ENCODE results near the gene MALSU1.
"Not testable (repeated sequence)": the region's sequence is repeated elsewhere in the genome, so short reads cannot be mapped to it uniquely, and the experiment has no call there.

The MALSU1 gene

DNA sequence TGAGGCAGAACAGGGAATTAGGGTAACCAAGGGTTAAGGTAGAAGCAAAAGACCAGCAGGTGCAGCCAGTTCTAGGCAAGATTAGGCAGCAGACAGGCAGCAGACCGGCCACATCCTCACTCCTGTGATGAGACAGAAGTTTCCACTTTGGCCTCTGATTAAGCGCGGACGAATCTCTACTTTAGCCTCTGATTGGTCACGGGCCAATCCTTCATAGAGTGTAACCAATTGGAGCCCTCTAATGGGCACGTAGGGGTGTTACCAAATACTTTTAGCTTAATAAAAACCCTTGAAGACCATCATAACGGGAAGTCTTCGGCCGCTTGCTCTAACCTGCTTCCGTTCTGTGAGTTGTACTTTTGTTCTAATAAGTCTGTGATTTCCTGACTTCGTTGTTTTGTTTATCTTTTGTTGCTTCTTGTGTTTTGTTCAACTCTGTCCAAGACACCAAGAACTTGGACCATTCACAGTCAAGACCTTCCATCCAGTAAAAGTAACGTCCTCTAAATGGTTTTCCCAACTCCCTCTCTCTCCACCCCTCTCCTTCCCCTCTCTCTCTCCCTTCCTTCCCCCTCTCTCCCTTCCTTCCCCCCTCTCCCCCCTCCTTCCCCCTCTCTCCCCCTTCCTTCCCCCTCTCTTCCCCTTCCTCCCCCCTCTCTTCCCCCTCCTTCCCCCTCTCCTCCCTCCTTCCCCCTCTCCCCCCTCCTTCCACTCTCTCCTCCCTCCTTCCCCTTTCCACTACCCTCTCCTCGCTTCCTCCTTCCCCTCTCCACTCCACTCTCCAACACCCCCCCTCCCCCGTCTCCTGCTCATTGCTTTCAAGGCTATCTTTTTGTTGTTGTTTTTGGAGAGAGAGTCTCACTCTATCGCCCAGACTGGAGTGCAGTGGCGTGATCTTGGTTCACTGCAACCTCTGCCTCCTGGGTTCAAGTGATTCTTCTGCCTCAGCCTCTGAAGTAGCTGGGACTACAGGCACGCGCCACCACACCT is 13.2 kb upstream of the MALSU1 start:
- no peak for DNase-seq (ENCODE audit: low read depth)

DNA sequence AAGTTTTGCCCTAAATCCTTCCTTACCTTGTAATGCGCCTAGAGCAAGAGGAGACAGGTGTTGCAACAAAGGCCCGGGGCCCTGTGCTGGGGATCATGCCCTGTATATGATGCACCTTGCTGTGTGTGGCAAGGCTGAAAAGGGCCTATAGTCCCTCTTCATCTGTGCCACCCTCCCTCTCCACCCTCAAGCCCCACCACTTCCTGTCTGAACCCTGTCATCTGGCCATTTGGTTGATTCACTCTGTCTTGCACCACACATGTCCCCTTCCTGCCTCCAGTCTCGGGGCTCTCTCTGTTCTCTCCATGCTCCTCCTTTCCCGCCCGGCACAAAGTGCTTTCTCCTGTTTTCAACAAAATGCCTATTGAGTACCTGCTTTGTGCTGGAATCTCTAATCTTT is 11.5 kb upstream of the MALSU1 start:
- no peak for DNase-seq (ENCODE audit: low read depth)

DNA sequence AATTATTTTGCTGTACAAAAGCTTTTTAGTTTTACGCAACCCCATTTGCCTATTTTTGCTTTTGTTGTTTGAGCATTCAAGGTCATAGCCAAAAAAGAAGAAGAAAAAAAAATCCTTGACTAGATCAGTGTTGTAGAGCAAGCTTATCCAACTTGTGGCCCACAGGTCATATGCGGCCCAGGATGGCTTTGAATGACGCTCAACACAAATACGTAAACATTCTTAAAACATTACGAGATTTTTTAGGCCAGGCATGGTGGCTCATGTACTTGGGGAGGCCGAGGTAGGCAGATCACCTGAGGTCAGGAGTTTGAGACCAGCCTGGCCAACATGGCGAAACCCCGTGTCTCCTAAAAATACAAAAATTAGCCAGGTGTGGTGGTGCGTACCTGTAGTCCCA is 8.1 kb upstream of the MALSU1 start:
- DNase-seq (ENCODE audit: low read depth): no peak

DNA sequence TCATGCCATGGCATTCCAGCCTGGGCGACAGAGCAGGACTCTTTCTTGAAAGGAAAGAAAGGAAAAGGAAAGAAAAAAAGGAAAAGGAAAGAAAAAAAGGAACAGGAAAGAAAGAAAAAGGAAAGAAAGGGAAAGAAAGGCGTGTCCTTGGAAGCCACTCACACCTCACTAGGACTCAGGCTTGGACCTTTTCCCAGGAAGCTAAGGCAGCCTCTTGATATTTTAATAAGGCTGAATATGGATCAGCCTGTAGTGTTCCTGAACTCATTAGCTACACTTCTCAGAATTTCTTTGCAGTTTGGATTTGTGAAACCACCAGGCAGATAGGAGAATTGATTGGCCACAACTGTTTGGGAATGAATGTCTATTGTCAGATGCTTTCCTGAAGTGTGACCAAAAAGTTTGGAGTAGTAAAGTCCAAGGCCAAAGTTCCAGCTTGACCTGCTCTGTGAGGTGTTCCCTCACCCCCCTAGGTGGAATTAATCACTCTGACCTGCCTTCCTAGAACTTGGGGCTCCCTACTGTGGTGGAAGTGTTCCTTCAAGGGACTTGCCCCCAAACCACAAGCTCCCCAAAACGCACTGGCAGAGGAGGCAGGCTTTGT is 7.1 kb upstream of the MALSU1 start:
- DNase-seq (ENCODE audit: low read depth): no peak

DNA sequence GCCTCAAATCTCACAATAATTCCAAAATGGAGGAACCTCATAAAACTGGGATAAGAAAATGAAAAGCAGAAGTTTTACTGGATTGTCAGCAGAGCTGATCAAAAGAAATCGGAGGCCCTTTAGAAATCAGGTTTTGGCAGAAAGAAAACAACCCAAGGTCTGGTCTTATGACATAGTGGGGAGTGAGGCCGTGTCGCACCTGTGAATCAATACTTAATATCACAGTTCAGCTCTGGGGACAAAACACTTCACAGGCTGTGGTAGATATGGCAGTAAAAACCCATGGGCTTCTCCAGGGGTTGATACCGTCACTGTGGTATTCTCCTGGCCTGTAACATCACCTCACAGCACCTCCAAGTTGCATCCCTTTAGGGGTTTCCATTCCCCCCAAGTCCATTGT is 6.5 kb upstream of the MALSU1 start:
- DNase-seq (ENCODE audit: low read depth): no peak

DNA sequence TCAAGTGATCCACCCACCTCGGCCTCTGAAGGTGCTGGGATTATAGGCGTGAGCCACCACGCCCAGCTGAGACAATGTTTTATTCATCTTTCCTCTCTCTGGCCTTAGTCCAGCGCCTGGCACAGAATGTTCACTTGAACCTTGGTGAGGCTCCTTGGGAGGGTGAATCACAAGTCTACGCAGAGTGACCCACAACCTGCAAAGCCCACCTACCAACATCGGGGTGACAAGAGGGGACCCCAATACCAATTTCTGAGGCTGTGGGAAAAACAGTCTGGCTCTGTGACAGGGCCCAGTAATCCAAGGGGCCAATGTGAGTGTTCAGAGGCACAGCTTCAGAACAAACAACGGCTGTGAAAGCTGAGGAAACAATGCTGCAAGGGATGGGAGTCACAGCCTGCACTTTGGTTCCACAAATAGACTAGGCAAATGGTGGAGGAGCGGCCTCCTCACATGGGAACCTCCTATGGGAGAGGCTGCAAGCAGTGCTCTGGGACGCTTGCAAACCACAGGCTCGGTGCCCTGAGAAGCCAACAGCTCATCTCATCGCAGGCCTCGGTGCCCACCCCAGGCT is 5.6 kb upstream of the MALSU1 start:
- DNase-seq (ENCODE audit: low read depth): no peak

DNA sequence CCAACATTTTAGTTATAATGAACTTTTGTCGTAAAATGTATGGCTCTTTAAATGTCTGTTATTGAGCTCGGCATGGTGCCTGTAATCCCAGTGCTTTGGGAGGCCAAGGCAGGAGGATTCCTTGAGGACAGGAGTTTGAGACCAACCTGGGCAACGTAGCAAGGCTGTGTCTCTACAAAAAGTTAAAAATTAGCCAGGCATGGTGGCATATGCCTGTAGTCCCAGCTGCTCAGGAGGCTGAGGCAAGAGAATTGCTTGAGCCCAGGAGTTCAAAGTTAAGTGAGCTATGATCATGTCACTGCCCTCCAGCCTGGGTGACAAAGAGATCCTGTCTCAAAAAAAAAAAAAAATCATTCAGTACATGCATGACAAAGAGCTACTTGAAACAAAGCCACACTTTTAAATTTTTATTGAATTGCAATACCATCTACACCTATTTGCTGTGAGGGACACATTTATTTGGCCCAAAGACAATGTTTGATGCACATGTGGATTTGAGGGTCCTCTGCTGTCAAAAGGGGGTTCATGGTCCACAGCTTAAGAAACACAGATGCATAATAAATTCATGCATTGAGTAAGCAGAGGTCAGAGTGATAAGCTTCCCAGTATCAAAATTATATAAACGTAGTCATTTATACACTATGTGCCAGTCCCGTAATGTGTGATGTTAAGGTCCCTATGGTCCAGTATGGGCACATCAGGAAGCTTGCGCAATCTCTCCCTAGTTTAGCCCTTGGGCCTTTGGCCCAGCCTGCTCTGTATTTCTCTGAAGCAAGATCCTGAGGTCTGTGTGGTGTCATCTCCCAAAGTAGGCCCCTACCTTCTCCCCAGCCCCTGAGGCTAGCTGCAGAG is 4.4 kb upstream of the MALSU1 start:
- no peak for DNase-seq (ENCODE audit: low read depth)

DNA sequence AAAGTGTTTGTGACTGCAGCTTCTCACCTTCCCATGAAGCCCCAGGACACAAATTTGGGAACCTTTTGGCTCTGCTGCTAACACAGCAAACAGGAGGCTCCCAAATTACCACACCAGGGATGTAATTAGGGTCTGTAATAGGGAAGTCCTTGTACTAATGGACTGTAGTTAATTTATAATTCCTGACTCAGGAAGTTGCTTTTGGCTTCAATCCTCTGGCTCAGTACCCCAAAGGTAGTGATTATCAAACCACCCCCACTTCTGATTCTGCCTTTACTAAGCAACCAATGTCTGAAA is 3.8 kb upstream of the MALSU1 start:
- no peak for DNase-seq (ENCODE audit: low read depth)

DNA sequence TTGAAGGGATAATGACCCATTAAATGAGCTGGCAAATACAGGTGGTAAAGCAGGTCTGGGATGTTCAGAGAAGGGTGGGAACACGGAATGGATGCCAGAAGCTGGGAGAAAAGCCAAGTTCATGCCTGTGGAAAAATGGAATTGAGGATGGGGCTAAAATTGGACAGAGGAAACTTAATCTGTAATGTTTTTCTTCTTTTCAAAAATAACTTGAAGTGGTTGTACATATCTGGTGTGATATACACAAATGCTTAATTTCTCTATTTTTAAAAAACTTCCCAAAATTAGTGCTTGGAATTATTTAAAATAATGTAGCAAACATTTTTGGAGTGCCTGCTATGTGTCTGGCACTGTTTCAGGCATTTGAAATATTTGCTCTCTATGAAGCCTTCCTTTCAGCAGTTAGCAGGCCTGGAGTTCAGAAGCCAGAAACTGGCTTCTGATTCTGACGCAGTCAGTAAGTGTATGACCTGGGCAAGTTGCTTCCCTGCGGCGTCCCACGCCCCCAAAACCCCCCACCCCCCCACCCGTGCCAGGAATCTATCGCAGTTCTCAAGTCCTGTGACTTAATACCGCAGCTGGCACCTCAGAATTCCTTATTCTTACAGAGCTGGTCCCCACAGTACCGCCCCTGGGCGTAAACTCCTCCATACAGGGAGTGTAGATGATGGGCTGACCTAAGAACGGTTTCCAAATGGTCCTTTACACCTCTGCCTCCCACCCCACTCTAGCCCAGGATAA is 828 bp upstream of the MALSU1 start:
- no peak for DNase-seq (ENCODE audit: low read depth)

DNA sequence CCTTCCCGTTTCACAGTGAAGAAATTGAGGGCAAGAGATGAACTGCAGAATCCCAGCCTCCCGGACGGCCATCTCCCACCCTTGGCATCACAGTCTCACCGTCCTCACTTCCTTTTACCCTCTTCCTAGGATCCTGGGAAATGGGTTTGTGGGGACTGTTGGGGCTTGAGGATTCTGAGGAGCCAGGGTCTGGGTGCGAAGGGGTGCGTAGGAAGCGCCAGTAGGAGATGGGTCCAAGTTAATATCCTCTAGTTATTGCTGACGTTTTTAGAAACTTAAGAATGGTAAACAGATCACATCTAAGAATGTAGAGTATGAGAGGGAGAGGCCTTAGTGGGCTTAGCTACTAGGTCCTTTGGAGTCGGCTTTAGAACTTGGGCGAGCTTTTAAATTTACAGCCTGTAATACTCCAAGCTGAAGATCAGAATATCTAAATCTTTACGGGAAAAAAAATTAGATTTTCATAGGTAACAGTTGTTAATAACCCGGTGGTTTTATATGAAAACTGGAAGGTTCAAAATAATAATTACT is 696 bp downstream of the MALSU1 start:
- DNase-seq (ENCODE audit: low read depth): no peak

DNA sequence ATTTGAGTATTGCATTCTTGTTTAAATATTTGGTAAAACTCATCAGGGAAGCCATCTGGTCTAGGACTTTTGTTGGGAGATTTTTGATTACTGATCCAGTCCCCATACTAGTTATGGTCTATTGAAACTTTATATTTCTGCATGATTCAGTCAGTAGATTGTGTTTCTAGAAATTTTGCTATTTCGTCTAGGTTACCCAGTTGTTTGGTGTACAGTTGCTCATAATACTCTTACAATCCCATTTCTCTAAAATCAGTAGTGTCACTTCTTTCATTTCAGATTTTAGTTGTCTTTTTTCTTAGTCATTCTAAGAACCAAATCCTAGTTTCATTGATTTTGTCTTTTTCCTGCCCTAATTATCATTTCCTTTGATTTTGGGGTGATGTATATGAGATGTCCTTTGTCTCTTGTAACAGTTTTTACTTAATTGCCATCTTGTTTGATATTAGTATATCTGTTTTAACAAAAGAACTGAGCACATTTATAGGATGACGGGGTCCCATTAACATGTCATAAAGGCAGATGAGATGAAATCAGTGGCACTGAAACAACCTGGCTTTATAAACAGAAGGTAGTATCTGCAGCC is 7.9 kb downstream of the MALSU1 start:
- DNase-seq (ENCODE audit: low read depth): no peak

DNA sequence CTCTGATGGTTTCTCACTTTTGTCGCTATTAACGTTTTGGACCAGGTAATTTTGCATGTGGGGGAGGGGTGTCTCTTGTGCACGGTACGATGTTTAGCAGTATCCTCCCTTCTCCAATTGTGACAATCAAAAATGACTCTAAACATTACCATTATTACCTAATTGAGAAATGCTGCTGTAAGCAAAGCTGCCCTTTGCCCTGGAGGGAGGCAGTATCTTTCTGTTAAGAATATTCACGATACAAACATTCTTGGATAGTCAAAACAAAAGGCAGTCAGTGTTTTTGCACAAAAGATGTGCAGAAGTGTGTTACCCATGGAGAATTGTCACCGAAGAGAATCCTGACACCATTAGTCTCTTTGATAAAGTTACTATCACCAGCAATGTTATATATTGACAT is 9.6 kb downstream of the MALSU1 start:
- DNase-seq (ENCODE audit: low read depth): no peak

DNA sequence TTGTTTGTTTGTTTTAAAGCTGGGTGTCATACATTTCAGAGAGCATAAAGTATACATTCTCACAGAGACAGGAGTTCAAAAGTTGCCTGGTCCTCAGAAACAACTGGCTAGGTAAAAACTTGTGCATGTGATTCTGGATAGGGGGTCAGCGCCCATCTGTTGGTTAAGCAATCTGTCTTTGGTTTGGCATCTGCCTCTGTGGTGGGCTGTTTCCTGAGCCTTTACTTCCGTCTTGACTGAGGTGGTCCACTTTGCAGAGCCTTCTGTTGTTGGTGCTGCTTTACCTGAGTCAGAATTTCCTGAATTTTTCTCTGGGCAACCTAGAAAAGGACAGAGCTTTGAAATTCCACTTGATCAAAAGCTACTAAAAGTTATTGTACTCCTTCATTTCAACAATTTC is 13.0 kb downstream of the MALSU1 start:
- DNase-seq (ENCODE audit: low read depth): not testable (repeated sequence)

DNA sequence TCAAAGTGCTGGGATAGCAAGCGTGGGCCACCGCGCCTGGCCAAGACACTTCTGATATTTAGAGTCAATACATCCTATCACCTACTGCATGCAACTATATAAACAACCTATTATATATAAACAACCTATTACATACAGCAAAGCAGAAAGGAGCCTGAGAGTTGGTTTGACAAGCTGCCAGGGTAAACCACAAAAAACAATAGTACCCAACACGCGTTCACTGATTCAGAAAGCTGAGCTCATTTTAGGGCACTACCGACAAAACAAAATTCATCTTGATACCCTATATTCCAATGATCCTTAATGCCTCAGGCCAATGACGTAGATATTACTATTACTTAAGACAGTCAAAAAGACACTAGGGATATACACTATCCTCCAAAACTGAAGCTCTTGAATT is 16.2 kb downstream of the MALSU1 start:
- no peak for DNase-seq (ENCODE audit: low read depth)

DNA sequence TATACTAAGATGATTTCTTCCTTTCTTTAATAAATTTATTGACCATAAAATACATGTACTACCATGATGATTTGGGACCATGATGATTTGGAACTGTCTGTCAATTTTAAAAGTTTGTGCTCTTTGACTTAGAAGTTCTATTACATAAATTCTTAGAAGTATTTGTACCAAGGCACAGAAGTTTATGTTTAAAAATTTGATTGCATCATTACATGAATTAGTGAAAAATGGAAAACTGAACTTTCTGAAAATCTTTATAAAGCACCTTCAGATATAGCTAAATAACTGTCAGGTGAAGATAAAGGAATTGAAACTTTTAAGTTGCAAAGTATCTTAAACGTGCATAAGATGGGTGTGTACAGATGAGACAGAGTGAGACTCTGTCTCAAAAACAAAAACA is 32.0 kb downstream of the MALSU1 start:
- DNase-seq (ENCODE audit: low read depth): no peak

DNA sequence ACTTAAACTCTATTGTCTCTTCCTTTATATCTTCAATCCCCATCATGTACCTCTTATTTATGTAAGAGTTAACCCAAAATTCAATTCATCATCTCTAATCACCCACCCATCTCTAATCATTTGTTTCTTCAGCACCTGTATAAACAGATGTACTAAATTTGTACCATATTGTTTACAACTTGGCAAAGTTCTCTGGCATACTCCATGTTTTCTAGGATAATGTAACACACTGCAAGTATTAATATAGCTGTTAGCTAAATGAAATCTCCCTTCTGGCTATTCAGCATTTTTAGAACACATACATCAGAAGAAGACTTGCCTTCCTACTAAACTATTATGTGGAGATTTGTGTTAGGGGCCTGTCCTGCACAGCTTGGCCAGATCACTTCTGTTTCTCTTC is 33.1 kb downstream of the MALSU1 start:
- DNase-seq (ENCODE audit: low read depth): no peak

DNA sequence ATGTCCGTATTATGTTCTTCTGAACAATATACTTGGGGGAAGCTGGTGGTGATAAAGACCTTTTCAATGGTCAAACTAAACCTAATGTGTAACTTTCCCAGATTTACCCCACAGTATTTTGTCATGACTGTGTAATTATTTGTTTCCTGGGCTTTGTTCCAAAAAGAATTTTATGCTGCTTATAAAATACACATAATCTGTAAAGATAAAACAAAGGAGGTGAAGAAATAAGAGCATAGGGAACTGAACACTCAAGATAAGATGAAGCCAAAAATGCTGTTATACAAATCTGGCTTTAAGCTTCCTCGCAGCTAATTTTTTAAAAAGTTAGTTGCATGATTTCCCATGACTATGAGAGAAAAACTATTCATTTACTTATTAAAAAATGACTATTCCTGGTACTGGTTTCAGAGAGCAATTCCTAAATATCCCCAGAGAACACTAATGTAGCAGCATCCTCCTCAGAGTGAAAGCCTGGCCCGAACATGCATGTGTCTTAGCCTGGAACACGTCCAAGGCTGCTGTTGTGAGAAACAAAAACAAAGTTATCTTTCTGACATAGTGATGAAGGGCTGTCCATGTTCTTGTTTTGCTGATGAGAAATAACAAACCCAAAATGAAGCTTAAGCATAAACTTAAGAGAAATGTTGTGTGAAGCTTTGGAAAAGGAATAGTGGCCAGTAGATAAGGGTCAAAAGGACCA is 33.9 kb downstream of the MALSU1 start:
- no peak for DNase-seq (ENCODE audit: low read depth)

DNA sequence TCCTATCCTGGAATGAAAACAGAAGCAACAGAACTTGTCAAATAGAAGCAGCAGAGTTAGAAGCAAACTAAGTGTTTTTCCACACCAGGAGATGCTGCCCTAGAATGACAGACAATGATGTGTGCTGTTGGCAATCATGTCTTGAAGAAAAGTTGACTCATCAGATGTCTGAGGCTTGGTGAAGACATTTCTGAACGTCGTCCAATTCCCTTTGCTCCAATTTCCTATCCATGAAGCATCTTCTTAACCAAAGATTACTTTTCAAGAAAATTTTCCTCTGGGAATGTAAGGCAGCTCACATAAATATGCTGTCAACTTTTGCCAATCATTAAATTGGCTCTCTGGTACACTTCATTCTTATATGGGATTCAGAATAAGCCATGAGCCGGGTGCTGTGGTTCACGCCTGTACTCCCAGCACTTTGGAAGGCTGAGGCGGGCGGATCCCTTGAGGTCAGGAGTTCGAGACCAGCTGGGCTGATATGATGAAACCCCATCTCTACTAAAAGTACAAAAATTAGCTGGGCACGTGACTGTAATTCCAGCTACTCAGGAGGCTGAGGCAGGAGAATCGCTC is 34.6 kb downstream of the MALSU1 start:
- DNase-seq (ENCODE audit: low read depth): no peak

DNA sequence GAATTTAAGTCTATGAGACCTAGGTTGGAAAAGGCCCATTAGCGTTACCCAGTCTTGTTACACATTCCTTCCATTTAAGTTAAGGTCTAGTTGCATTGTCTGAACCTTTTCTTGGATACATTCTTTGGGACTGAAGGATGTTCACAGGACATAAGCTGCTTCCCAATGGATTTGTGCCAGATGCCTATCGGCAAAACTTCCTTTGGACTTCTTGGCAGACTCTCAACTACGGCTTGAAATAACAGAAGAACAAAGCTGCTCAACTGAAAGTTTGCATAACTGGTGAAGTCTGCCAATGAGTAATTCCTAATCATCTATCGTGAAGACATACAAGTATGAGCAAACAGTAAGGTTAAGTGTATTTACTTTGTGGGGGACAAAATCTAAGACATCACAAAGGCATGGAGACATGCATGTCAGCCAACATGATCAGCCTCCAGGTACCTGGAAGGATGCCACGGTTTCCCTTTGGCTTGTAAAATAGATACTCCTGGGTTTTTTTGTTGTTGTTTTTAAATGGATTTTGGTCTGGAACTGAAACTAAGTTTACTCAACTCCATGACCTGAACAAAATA is 35.4 kb downstream of the MALSU1 start:
- no peak for DNase-seq (ENCODE audit: low read depth)

DNA sequence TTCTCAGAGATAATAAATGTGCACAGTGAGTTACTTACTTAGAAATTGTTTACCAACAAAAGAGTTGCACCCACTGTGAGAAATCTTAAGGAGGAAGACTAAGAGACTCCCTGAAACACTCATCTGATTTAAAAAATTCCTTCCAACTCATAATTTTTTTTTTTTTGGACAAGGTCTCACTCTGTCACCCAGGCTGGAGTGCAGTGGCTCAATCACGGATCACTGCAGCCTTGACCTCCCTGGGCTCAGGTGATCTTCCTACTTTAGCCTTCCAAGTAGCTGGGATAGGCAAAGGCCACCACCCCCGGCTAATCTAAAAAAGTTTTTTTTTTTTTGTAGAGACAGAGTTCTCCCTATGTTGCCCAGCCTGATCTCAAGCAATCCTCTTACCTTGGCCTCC is 36.0 kb downstream of the MALSU1 start:
- DNase-seq (ENCODE audit: low read depth): no peak

All from stimulated activated CD8-positive, alpha-beta memory T cell treated with anti-CD3 and anti-CD28 coated beads, Interleukin-12 subunit alpha, Interleukin-12 subunit beta, amount 100 ng/mL, for 1 hour (primary cell).